ENCODE results near the gene AIMP2.
"Not testable (repeated sequence)": the region's sequence is repeated elsewhere in the genome, so short reads cannot be mapped to it uniquely, and the experiment has no call there.

Gene AIMP2

DNA sequence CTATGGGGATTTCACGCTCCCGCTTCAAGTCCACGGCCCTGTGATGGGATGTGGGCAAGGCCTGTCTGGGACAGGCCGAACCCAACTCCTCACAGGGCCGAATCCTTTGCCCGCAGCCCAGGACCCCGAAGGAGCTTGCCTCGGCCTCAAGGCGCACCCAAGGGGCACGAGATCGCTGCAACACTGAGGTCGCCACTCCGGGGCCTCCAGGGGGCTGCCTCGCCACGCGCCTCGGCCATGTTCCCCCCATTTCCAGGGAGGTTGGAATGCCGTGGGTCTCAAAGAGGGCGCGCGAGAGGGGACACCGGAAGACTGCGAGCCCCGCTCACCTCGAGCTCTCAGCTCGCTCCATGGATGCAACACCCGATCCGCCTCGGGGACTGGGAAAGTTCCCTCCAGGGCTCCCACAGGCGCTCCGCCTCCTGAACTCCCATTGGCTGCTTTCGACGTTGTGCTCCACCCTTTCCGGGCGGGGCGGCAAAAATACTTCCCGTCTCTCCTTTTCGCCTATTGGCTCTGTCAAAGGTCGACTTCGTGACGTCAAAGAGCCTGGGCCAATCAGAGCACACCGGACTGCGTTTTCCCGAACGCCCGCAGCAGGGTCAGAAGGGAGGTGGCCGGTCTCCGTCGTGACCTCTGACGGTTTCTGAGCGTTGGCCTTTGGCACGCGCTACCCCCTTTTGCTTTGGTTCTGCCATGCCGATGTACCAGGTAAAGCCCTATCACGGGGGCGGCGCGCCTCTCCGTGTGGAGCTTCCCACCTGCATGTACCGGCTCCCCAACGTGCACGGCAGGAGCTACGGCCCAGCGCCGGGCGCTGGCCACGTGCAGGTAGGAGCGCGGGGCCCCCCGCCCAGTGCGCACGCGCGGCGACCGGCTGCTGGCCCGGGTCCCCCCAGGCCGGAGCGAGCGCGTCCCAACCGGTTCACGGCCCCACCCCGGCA, at the start of gene AIMP2, which contains the start of gene PMS2:
Gene AIMP2 (plus strand): TSS at position 605 of the 944 bp plus-strand sequence. CDS start 92 bp downstream, at position 697.
Gene PMS2 (minus strand): TSS at position 382 of the 944 bp plus-strand sequence. CDS start 30 bp downstream, at position 352.
- Histone ChIP-seq H3K9ac (ENCODE audit: low read length) (peak within 1 kb of the TSS; percentile 92), H4K20me1 (ENCODE audit: insufficient read depth, low read length) (no peaks in the 10 kb centered on the region), H3K27ac (ENCODE audit: low read length) (peak within 1 kb of the TSS; percentile 65), H3K4me2 (ENCODE audit: low read length) (peak within 1 kb of the TSS; percentile 69), H3K4me1 (ENCODE audit: low read length) (peaks cover 8% of the 10 kb centered on the region), H3K79me2 (ENCODE audit: low read length) (peaks cover 65% of the 10 kb centered on the region), H3K36me3 (replicated peaks; ENCODE audit: low read depth, low read length) (no peaks in the 10 kb centered on the region), H2AFZ (ENCODE audit: low read depth, low read length) (no peak within 1 kb of the TSS; the same call in 1 of the 2 replicates), H3K27me3 (ENCODE audit: low read depth, low read length) (no peaks in the 10 kb centered on the region), H3K4me3 (ENCODE audit: low read length) (peak within 1 kb of the TSS; percentile 98), H3K9me3 (ENCODE audit: insufficient read depth, low read length) (no peaks in the 10 kb centered on the region)
- no peak for TF ChIP-seq EZH2phosphoT487 (IDR thresholded peaks at IDR 0.05; ENCODE audit: low read depth)
- TF ChIP-seq, protein P1, sequence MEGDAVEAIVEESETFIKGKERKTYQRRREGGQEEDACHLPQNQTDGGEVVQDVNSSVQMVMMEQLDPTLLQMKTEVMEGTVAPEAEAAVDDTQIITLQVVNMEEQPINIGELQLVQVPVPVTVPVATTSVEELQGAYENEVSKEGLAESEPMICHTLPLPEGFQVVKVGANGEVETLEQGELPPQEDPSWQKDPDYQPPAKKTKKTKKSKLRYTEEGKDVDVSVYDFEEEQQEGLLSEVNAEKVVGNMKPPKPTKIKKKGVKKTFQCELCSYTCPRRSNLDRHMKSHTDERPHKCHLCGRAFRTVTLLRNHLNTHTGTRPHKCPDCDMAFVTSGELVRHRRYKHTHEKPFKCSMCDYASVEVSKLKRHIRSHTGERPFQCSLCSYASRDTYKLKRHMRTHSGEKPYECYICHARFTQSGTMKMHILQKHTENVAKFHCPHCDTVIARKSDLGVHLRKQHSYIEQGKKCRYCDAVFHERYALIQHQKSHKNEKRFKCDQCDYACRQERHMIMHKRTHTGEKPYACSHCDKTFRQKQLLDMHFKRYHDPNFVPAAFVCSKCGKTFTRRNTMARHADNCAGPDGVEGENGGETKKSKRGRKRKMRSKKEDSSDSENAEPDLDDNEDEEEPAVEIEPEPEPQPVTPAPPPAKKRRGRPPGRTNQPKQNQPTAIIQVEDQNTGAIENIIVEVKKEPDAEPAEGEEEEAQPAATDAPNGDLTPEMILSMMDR (IDR thresholded peaks at IDR 0.05; ENCODE audit: low read depth, low read length): no peak

DNA sequence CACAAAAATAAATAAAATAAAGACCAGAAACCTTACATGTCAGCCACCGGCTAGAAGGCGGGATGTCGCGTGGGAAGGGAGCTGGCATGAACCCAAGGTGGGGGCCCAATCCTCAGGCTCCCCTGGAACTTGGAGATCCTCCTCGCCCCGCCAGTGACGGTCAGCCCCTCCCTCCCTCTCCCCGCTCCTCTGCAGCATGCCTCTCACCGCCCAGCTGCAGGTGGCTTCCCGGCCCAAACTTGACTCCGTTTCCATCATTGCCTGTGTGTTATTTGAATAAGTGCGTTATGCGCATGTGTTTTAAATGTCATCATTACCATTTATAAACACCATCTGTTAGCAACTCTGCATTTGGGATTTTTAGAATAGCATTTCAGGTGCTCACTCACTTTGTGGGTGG, 45.9 kb upstream of the AIMP2 start:
- not testable (repeated sequence) for H3K9ac ChIP-seq (ENCODE audit: low read length); H3K79me2 ChIP-seq (ENCODE audit: low read length); H3K4me2 ChIP-seq (ENCODE audit: low read length); H3K27me3 ChIP-seq (ENCODE audit: low read depth, low read length); H3K4me1 ChIP-seq (ENCODE audit: low read length); H3K4me3 ChIP-seq (ENCODE audit: low read length); H3K9me3 ChIP-seq (ENCODE audit: insufficient read depth, low read length); H2AFZ ChIP-seq (ENCODE audit: low read depth, low read length); H3K27ac ChIP-seq (ENCODE audit: low read length); H4K20me1 ChIP-seq (ENCODE audit: insufficient read depth, low read length); H3K36me3 ChIP-seq (replicated peaks; ENCODE audit: low read depth, low read length)

- not testable (repeated sequence) for H3K4me1 ChIP-seq (ENCODE audit: low read length); H3K27ac ChIP-seq (ENCODE audit: low read length); H3K4me2 ChIP-seq (ENCODE audit: low read length); H3K79me2 ChIP-seq (ENCODE audit: low read length); H3K9ac ChIP-seq (ENCODE audit: low read length); H4K20me1 ChIP-seq (ENCODE audit: insufficient read depth, low read length); H3K36me3 ChIP-seq (replicated peaks; ENCODE audit: low read depth, low read length); H3K9me3 ChIP-seq (ENCODE audit: insufficient read depth, low read length); H2AFZ ChIP-seq (ENCODE audit: low read depth, low read length); H3K27me3 ChIP-seq (ENCODE audit: low read depth, low read length); H3K4me3 ChIP-seq (ENCODE audit: low read length)
These were observed 45.3 kb upstream of the AIMP2 start for GRCh38 chr7:5963810-5964209.

GRCh38 chr7:5970347-5970911, 38.6 kb upstream of the AIMP2 start, which contains the start of gene RSPH10B:
Gene RSPH10B, minus strand, starts transcription at chr7:5970689. Its CDS starts 3,573 bp downstream, at chr7:5967116.
- not testable (repeated sequence) for H3K4me2 ChIP-seq (ENCODE audit: low read length); H4K20me1 ChIP-seq (ENCODE audit: insufficient read depth, low read length); H3K79me2 ChIP-seq (ENCODE audit: low read length); H3K27me3 ChIP-seq (ENCODE audit: low read depth, low read length); H2AFZ ChIP-seq (ENCODE audit: low read depth, low read length); H3K36me3 ChIP-seq (replicated peaks; ENCODE audit: low read depth, low read length); H3K9ac ChIP-seq (ENCODE audit: low read length); H3K4me3 ChIP-seq (ENCODE audit: low read length); H3K27ac ChIP-seq (ENCODE audit: low read length); H3K4me1 ChIP-seq (ENCODE audit: low read length); H3K9me3 ChIP-seq (ENCODE audit: insufficient read depth, low read length)

DNA sequence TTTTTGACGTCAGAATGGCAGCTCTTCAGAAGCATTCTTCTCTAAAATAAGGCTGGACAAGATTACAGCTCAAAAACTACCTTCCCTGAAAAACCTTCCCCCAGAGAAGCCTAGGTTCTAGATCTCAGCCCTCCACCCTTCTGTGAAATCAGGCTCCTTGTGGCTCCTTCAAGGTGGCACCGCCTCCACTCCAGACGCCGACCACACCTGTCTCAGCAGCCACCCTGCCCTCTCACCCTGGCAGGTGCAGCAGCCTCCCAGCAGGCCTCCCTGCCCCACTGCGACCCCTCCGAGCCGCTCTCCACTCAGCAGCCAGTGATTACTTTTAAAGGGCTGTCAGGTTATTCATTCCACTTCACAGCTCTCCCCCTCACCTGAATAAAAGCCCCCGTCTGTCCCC, 35.5 kb upstream of the AIMP2 start:
- not testable (repeated sequence) for H3K79me2 ChIP-seq (ENCODE audit: low read length); H3K4me1 ChIP-seq (ENCODE audit: low read length); H3K4me3 ChIP-seq (ENCODE audit: low read length); H2AFZ ChIP-seq (ENCODE audit: low read depth, low read length); H3K27me3 ChIP-seq (ENCODE audit: low read depth, low read length); H3K36me3 ChIP-seq (replicated peaks; ENCODE audit: low read depth, low read length); H3K9me3 ChIP-seq (ENCODE audit: insufficient read depth, low read length); H3K9ac ChIP-seq (ENCODE audit: low read length); H3K4me2 ChIP-seq (ENCODE audit: low read length); H3K27ac ChIP-seq (ENCODE audit: low read length); H4K20me1 ChIP-seq (ENCODE audit: insufficient read depth, low read length)

- not testable (repeated sequence) for H2AFZ ChIP-seq (ENCODE audit: low read depth, low read length); H4K20me1 ChIP-seq (ENCODE audit: insufficient read depth, low read length); H3K27ac ChIP-seq (ENCODE audit: low read length); H3K9me3 ChIP-seq (ENCODE audit: insufficient read depth, low read length); H3K36me3 ChIP-seq (replicated peaks; ENCODE audit: low read depth, low read length); H3K4me3 ChIP-seq (ENCODE audit: low read length); H3K9ac ChIP-seq (ENCODE audit: low read length); H3K4me1 ChIP-seq (ENCODE audit: low read length); H3K4me2 ChIP-seq (ENCODE audit: low read length); H3K79me2 ChIP-seq (ENCODE audit: low read length); H3K27me3 ChIP-seq (ENCODE audit: low read depth, low read length)
These were observed 29.3 kb upstream of the AIMP2 start for GRCh38 chr7:5979680-5980314.

- H3K36me3 ChIP-seq (replicated peaks; ENCODE audit: low read depth, low read length): not testable (repeated sequence)
These were observed 22.0 kb upstream of the AIMP2 start for GRCh38 chr7:5987061-5987460.

More at GRCh38 chr7:5987061-5987460, 22.0 kb upstream of the AIMP2 start:
- H3K27ac ChIP-seq (ENCODE audit: low read length); H3K9ac ChIP-seq (ENCODE audit: low read length); H3K4me2 ChIP-seq (ENCODE audit: low read length); H3K9me3 ChIP-seq (ENCODE audit: insufficient read depth, low read length); H4K20me1 ChIP-seq (ENCODE audit: insufficient read depth, low read length); H3K4me1 ChIP-seq (ENCODE audit: low read length); H3K79me2 ChIP-seq (ENCODE audit: low read length); H2AFZ ChIP-seq (ENCODE audit: low read depth, low read length); H3K27me3 ChIP-seq (ENCODE audit: low read depth, low read length); H3K4me3 ChIP-seq (ENCODE audit: low read length): not testable (repeated sequence)

Data from OCI-LY3 (cell line).